GM04503 (cell line): ENCODE data around the gene CDKAL1.

ENCODE experiments used
- DNase-seq: peaks from one replicate; pipeline ENCODE4 v3.0.0-alpha.2; 2012; ENCODE audit warnings: low read depth

The CDKAL1 gene

DNA sequence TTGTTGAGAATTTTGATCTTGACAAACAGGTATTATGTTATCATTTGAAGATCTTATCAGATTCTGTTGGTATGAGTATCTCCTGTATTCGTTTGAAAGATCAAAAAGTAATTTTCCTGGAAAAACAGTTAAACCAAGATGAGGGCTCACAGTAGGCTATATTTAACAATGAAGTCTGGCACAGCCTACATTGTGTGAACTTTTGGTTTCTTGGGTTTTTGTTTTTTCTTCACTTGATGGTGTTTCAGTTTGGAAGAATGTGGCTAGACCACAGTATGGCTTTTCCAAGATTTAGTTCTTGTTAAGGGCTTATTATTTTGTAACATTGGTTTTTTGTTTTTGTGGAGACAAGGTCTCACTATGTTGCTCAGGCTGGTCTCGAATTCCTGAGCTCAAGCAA, 306.4 kb downstream of the CDKAL1 start:
- peak; percentile 51 for DNase-seq

DNA sequence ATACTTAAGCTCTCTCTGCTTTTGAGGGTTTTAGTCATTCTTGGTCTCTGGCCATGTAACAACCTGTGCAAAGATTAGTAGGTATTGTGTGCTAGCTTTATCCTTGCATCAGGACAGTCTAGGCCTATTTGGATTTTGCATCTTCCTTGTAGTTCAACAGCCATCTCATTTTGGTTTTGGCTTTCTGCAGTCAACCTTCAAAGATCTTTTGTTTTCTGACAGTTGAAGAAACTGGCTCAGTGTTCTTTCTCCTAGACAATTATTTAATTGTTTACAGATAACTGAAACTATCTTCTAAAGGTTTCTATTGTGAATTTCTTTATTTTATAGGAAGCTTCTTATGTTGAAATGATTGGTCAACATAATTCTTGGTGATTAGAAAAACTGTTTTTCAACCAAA, 307.5 kb downstream of the CDKAL1 start:
- no peak for DNase-seq

DNA sequence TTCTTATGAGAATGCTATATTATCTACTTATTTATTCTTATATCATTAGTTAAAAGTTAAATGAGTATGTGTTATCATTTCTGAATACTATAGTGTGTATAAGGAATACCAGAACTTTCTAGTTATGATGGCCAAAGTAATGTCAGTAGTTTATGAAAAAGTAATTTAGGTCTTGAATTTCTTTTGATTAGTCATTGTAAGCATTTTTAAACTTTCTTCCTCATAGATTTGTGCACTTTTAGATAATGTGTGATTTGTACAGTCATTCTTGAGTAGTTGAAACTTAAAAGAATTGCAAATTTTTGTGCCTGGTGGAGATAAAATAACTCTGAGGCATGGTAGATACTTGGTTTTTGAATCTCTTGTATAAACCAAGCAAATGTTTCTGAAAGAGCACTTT, 311.3 kb downstream of the CDKAL1 start:
- no peak for DNase-seq

GRCh38 chr6:20846602-20847028, 312.4 kb downstream of the CDKAL1 start:
- no peak for DNase-seq

GRCh38 chr6:20847904-20848303, 313.6 kb downstream of the CDKAL1 start:
- DNase-seq: no peak

- DNase-seq: no peak
These were observed 316.6 kb downstream of the CDKAL1 start for GRCh38 chr6:20850686-20851416.

DNA sequence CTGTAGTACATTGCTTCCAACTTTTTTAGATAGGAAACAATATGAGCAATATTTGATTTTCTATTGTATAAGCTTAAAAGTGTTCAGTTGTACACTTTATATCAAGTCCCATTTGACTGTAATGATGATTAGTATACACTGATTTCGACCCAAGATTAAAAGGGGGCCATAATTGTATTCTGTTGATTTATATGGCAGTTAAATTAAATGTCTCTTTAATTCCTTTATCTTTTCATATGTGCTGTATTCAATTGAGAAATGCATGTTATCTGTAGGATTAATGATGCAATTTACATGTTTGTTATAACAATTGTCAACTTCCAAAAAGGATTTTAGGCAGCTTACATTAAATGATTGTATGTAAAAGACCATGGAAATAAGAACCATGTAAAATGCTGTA, 317.5 kb downstream of the CDKAL1 start:
- no peak for DNase-seq

DNA sequence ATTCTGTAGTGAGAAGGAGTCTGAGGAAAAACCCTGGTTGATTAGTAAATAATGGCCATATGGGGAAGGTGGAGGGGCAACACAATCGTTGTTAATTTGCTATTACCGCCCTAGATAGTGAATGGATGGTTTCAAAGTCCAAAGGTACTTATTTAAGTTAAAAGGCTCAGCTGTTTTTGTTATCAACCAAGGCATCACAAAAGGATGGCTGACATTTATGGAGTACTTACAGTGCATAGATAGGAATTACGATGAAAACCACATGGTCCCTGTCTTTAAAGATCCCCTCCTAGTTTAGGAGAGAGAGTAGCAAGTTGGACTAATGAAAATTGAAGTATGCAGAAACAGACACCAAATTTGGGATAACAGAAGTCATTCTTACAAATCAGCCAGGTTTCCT, 319.6 kb downstream of the CDKAL1 start:
- DNase-seq: no peak

- DNase-seq: no peak
These were observed 322.5 kb downstream of the CDKAL1 start for GRCh38 chr6:20856681-20857288.

GRCh38 chr6:20861481-20861880, 327.2 kb downstream of the CDKAL1 start:
- DNase-seq: no peak

DNA sequence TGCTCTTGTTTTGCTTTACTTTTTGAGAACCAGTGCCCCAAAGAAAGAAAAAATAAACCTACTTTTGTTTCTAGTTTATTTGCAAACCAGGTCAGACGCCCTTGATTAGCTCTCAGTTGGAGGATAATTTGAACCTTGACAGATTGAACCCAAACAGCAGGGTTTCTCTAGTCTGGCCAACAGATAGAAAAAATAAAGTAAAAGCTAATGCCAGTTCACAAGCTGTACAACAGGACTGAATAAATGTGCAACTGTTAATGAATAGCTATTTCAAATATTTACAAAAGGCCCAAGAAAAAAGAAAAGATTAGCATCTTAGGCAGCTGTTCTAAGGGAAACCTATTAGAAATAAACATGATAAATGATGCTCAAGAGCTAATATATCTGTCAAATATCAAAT, 331.8 kb downstream of the CDKAL1 start:
- no peak for DNase-seq

DNA sequence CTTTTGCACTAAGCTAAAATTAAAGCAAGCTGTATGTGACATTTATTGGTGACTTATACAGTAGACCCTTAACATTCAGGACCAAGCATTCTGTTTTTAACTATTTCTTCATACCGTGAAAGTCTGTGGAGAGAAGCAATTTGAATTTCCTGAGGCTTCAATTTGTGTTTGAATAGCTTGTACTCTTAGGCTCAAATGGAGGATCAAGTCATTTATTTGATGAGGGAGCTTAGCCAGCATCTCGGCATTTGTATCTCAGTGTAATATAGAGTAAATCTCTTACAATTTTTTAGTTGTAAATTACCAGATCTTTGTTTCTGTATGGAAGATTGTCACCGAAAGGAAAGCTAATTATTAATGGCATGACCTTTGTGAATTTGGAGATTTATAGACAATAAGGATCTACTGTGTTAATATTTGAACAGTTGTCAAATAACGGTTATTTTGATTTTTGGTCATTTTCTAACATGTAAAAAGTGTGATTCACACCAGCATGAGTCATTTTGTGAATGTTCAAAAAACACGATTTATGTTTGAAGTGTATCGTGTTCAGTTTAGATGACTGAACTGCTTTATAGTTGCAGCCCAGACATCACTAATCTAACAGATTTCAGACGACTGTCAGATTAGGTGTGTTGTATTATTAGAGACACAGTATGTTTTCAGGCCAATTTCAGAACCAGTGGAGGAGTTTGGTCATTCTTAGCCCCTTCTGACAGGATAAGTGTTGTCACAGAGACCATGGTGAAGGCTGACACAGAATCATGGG, 332.9 kb downstream of the CDKAL1 start:
- no peak for DNase-seq

- no peak for DNase-seq
These were observed 334.3 kb downstream of the CDKAL1 start for GRCh38 chr6:20868397-20869096.

- no peak for DNase-seq
These were observed 335.8 kb downstream of the CDKAL1 start for GRCh38 chr6:20870021-20870420.

- no peak for DNase-seq
These were observed 336.2 kb downstream of the CDKAL1 start for GRCh38 chr6:20870493-20870892.

DNA sequence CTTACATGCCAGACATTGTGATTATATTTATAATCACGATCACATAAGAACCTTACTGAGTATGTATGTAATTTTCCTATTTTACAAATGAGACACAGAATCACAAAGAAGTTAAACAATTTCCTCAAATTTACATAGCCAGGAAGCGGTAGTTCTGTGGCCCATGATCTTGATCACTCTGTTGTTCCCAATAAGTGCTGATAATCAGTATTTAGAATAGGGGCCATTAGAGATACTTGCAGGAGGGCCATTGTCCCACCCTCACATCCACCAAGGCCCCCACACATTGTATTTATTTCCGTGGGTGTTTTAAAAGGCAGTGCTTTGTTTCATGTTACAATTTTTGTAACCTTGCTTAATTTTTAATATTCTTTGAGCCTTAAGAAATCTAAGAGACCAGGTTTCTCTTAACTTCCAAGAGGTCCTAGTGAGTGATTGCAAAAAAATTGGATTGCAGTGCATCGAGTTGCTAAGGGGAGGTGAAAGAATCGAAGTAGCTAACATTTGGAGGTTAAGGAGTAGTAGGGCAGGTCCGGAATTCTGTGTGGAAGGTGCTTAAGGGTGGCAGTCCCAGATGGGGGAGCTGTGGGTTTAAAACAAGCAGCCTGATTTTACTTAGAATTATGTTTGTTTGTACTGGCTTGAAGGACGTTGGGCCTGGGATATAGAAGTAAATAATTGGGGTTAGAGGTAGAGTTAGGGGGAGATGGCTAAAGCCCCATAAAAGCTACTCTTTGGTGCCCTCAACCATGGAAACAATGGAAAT, 339.4 kb downstream of the CDKAL1 start:
- no peak for DNase-seq

DNA sequence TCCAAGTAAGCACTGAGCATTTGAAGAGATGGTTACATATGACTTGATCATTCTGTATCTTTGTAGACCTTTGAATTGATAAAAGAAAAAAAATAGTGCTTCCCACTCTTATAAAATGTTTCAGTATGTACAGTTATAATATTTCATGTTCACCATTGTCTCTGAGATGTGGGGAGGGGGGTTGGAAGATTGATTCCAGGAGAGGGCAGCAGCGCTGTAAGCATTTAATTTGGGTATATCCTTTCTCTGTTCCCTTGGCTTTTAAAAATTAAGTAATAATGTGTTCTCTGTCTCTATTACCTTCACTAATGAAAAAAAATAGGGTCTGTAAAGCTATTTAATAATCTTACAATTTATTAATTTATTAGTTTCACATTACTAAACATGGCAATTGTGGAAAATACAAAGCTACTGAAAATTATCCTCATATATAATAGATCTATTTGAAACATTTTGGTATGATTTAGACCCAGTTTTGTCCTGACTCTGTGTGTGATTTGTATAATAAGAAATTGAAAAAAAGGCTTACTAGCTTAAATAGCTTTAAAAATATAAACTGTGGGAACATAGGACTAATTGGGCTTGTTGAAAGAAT, 341.2 kb downstream of the CDKAL1 start:
- DNase-seq: no peak

DNA sequence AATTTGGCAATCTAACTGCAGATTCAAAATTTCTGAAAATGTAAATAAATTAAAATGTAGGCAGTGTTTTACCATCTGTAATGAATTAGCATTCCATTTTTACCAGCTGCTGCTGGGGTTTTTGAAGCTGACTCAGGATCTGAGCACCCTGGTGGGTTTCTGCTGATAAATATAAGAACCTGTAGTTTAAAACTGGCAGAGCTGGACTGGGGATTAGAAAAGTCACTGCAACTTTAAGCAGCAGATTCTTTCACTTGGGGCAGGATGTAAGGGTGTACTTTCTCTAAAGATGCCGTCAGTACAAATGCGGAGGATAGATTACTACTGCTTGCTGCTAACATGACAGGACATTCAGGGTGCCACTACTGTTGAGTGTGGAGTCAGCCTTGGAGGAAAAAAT, 341.8 kb downstream of the CDKAL1 start:
- no peak for DNase-seq

DNA sequence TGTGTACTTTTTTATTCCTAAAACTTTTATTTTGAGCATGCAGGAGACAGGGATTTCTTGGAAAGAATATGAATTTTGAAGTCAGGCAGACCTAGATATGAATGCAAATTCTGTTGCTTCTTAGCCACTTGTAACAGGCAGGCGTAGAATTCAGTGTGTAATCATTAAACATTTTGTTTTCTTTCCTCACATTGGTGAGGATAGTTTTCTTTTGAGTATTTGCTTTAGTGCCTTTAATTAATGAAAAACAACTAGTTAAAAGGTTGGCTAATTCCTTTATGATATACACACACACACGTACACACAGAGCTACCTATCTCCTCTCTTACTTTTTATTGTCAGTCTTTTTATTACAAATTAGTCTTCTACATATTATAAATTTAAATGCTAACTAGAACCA, 342.3 kb downstream of the CDKAL1 start:
- DNase-seq: no peak

GRCh38 chr6:20877008-20877937, 343.0 kb downstream of the CDKAL1 start:
- DNase-seq: peak; percentile 84
